Gastrocnemius medialis (tissue), 4 donors: ENCODE measurements around the gene IL1F10. TPM values are rescaled to one million over a fixed set of nuclear protein-coding genes. Genes with fewer than 3 reads are reported as not detected.

Experiments
- ATAC-seq, 2 donors: fragments of 150-250 bp; one replicate each; pipeline ENCODE4 v1.9.1; 2016
- DNase-seq, 2 donors: peaks; one replicate each; pipeline ENCODE4 v3.0.0-alpha.2; 2019
- H3K27ac ChIP-seq, 4 donors: fragments of 200-600 bp; sonication (generic); 1 replicate in 1 of 4; 2 replicates in 3 of 4; pipeline ENCODE4 v1.5.1; 2016 to 2018; ENCODE audit warnings: mild to moderate bottlenecking in 2 of 4, moderate library complexity in 1 of 4
- H3K27me3 ChIP-seq, 3 donors: fragments of 200-600 bp; sonication (generic) in 2 of 3; 1 replicate in 1 of 3; 2 replicates in 2 of 3; pipeline versions ENCODE4 v1.5.1 to v1.6.0; 2016 to 2019; ENCODE audit warnings: mild to moderate bottlenecking in 1 of 3, moderate library complexity in 1 of 3
- H3K36me3 ChIP-seq, 2 donors: fragments of 200-600 bp; sonication (generic) in 1 of 2; one replicate each; pipeline ENCODE4 v1.5.1; 2017 to 2018
- H3K4me1 ChIP-seq, 2 donors: fragments of 200-600 bp; sonication (generic) in 1 of 2; one replicate each; pipeline ENCODE4 v1.5.1; 2016 to 2017; ENCODE audit warnings: mild to moderate bottlenecking in 2 of 2
- H3K4me3 ChIP-seq, 4 donors: fragments of 200-600 bp; sonication (generic) in 3 of 4; 1 replicate in 1 of 4; 2 replicates in 3 of 4; pipeline ENCODE4 v1.5.1; 2016 to 2019; ENCODE audit warnings: mild to moderate bottlenecking in 2 of 4
- H3K9me3 ChIP-seq, 3 donors: fragments of 200-600 bp; sonication (generic) in 2 of 3; 1 replicate in 1 of 3; 2 replicates in 2 of 3; pipeline ENCODE4 v1.5.1; 2016 to 2019
- POLR2A ChIP-seq, 2 donors: fragments of 450-650 bp; IDR thresholded peaks; one replicate each; pipeline ENCODE4 v1.6.1; 2017; ENCODE audit warnings: antibody characterized with exemption in 2 of 2, mild to moderate bottlenecking in 2 of 2, moderate library complexity in 2 of 2
- in situ Hi-C, 4 donors: fragments of 200-750 bp; cut with MboI; loops; one replicate each; pipeline versions ENCODE4 v1.15.0 to v1.8.0; 2017; ENCODE audit warnings: low sequenced_read_pairs in 4 of 4
- intact Hi-C: fragments of 100-400 bp; cut with DNase I; formaldehyde crosslinking; loops from one replicate; pipeline ENCODE4 v1.15.1; 2023; ENCODE audit warnings: low total_unique reads
- total RNA-seq, 4 donors: library from RNA; depleted of rRNA; stranded (reverse); fragments of >200 nt; gene quantifications; one replicate each; pipeline versions ENCODE4 v1.1.0 to v1.2.3, GENCODE V29; 2016
- TF ChIP-seq, protein P1 (sequence below), 5 experiments: fragments of 450-650 bp in 3 of 5; fragments of 200-600 bp in 2 of 5; sonication (generic) in 2 of 5; IDR thresholded peaks in 4 of 5; conservative IDR thresholded peaks in 1 of 5; 1 replicate in 4 of 5; 2 replicates in 1 of 5; pipeline ENCODE4 v1.5.1; 2016 to 2019; ENCODE audit warnings: antibody characterized with exemption in 5 of 5, mild to moderate bottlenecking in 3 of 5, moderate library complexity in 3 of 5

Gene IL1F10
- total RNA-seq, 4 donors from 2014 or later: not detected

DNA sequence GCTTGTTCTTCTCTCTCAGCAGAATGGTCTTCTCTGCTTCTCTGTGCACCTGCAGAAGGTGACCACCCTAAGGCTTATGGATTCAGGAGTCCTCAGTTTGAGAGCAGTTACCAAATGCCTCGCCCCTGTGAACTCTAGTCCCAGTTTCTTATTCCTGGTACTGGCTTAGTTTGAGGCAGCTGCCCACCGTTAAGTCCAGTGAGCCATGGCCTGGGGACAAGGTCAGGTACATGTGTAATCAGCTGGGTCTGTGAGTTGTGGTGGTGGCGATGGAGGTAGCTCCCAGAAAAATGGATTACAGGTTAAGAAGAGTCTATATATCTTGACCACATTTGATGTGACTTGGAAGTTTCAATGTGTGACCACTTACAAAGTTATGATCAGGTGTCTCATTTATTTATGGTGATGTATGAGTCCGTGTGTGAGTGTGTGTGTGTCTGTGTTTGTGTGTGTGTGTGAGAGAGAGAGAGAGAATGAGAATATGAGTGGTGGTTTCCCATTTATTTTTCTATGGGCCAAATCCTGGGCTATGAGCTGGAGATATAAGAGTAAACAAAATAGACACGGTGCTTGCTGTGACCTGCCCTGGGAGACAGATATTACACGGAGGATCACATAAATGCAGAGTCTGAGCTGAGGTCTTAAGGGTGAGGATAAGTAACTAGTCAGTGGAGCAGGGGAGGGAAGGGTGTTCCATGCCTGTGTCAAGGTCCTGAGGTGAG lies 46.6 kb downstream of the IL1F10 start:
- in situ Hi-C loops: no loop called here
- Histone ChIP-seq H3K36me3 (no peaks in the 10 kb centered on the region), H3K4me1 (no peaks in the 10 kb centered on the region), H3K4me3 (no peak overlapping the region), H3K9me3 (no peaks in the 10 kb centered on the region), H3K27me3 (no peaks in the 10 kb centered on the region), H3K27ac (no peak overlapping the region)
- no peak for TF ChIP-seq POLR2A (IDR thresholded peaks at IDR 0.05)
- DNase-seq: no peak
- ATAC-seq: no peak
- intact Hi-C loops: no loop called here

DNA sequence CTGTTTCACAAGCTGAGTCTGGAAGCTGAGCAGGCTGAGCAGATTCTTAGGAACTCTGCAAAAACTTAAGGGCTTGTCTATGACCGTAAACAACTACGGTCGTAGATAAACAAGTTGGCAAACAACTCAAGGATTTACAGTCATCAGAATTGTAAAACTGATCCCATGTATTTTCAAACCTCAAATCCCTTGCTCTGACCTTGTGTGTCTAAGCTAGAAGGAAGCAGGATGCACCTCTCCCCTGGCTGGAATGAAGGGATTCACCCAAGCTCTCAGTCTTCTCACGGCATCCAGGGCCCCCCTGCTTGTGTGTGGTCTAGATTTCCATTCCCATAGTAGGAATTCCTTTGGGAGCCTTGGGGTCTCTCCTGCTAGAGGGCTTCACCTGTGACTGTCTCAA lies 47.2 kb downstream of the IL1F10 start:
- Histone ChIP-seq H3K27me3 (no peaks in the 10 kb centered on the region), H3K36me3 (no peaks in the 10 kb centered on the region), H3K9me3 (no peaks in the 10 kb centered on the region), H3K4me3 (no peak overlapping the region), H3K4me1 (no peaks in the 10 kb centered on the region), H3K27ac (no peak overlapping the region)
- in situ Hi-C loops: no loop called here
- intact Hi-C loops: no loop called here
- TF ChIP-seq POLR2A (IDR thresholded peaks at IDR 0.05): no peak
- TF ChIP-seq, protein P1, sequence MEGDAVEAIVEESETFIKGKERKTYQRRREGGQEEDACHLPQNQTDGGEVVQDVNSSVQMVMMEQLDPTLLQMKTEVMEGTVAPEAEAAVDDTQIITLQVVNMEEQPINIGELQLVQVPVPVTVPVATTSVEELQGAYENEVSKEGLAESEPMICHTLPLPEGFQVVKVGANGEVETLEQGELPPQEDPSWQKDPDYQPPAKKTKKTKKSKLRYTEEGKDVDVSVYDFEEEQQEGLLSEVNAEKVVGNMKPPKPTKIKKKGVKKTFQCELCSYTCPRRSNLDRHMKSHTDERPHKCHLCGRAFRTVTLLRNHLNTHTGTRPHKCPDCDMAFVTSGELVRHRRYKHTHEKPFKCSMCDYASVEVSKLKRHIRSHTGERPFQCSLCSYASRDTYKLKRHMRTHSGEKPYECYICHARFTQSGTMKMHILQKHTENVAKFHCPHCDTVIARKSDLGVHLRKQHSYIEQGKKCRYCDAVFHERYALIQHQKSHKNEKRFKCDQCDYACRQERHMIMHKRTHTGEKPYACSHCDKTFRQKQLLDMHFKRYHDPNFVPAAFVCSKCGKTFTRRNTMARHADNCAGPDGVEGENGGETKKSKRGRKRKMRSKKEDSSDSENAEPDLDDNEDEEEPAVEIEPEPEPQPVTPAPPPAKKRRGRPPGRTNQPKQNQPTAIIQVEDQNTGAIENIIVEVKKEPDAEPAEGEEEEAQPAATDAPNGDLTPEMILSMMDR (IDR thresholded peaks at IDR 0.05 in 4 of 5, conservative IDR thresholded peaks at IDR 0.05 in 1 of 5): no peak
- ATAC-seq (no peak), DNase-seq (no peak)

DNA sequence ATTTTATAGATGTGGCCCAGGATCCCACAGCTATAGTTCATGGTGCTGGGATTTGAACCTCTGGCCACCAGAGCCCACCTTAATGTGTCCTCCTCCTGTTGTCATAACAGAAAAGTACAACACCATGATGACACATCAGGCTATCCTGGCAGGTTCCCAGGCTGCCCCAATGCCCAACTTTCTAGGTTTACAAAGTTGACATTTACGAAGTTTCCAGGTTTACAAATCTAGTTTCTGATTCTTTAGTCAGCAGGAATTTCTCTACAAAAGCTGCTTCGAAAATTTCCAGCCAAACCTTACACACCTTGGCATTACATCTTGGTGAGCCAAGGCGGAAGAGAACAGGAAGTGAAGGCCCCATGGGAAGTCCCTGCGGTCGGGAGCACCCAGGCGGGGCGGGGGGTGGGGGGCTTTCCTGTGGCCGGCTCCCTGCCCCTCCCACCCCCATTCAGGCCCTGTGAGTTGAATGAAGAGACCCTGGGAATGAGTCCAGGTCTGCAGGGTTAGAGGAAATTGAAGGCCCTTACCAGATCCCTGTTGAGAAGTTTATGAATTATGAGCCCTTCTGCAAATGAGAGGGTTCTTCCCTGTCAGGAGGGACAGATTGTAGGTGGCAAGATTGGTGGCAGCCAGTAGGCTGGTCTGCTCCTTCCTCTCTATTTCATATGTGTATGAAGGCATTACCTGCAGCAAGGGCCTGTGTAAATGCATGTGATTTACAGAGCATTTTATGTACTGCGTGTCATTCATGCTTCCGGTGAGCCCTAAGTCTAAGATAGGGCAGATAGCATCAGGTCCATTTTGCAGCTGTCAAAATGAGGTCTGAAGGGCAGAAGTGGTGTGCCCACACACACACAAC lies 48.6 kb downstream of the IL1F10 start:
- in situ Hi-C loops (no loop called here), intact Hi-C loops (no loop called here)
- ATAC-seq: no peak
- DNase-seq: no peak
- H3K27ac ChIP-seq: no peak overlapping the region
- H3K4me3 ChIP-seq: no peak overlapping the region
- no peaks in the 10 kb centered on the region for H3K36me3 ChIP-seq
- no peaks in the 10 kb centered on the region for H3K4me1 ChIP-seq
- H3K9me3 ChIP-seq: no peaks in the 10 kb centered on the region
- TF ChIP-seq, protein P1 (IDR thresholded peaks at IDR 0.05 in 4 of 5, conservative IDR thresholded peaks at IDR 0.05 in 1 of 5): no peak
- no peaks in the 10 kb centered on the region for H3K27me3 ChIP-seq

DNA sequence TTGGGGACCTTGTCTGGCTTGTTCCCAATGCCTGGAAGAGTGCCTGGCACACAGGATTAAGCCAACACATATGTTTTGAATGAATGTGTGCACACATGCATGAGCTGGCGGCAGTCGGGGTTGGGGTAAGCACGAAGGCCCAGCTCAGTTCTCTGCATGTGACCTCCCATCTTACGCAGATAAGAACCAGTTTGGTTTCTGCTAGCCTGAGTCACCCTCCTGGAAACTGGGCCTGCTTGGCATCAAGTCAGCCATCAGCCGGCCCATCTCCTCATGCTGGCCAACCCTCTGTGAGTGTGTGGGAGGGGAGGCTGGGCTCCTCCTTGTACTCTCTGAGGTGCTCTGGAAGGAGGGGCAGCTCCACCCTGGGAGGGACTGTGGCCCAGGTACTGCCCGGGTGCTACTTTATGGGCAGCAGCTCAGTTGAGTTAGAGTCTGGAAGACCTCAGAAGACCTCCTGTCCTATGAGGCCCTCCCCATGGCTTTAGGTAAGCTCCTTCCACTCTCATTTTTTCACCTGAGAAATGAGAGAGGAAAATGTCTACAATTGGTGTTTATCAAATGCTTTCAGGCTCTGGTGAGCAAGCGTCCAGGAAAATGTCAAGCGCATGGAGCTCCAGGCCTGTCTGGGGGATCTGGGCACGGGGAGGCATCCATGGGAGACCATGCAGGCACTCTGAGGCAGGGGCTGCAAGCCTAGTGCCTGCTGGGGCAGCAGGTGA lies 49.9 kb downstream of the IL1F10 start:
- no peaks in the 10 kb centered on the region for H3K4me1 ChIP-seq
- no peak overlapping the region for H3K4me3 ChIP-seq
- in situ Hi-C loops: no loop called here
- DNase-seq (no peak), ATAC-seq (no peak)
- H3K9me3 ChIP-seq: no peaks in the 10 kb centered on the region
- TF ChIP-seq, protein P1 (IDR thresholded peaks at IDR 0.05 in 4 of 5, conservative IDR thresholded peaks at IDR 0.05 in 1 of 5): no peak
- TF ChIP-seq POLR2A (IDR thresholded peaks at IDR 0.05): no peak
- no peak overlapping the region for H3K27ac ChIP-seq
- no peaks in the 10 kb centered on the region for H3K36me3 ChIP-seq
- intact Hi-C loops: no loop called here
- H3K27me3 ChIP-seq: no peaks in the 10 kb centered on the region

DNA sequence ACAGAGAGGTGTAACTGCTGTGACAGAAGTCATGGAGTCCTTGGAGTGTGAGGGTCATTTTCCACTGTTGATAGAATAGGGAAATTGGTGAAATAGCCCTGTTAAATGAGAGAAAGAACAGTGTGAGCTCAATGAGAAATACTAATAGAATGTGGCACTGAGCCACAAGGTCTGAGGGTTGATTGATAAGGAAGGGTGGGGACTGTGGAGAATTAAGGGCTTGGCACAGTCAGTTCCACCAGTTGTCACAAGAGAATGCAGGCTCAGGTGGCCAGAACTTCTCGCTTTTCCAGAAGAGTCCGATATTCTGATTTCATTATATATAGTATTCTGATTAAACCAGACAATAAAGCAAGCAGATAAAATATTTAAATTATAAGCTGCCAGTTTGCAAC lies 50.5 kb downstream of the IL1F10 start:
- in situ Hi-C loops (no loop called here), intact Hi-C loops (no loop called here)
- no peak for TF ChIP-seq POLR2A (IDR thresholded peaks at IDR 0.05)
- TF ChIP-seq, protein P1 (IDR thresholded peaks at IDR 0.05 in 4 of 5, conservative IDR thresholded peaks at IDR 0.05 in 1 of 5): no peak
- no peak for DNase-seq
- Histone ChIP-seq H3K27me3 (no peaks in the 10 kb centered on the region), H3K9me3 (no peaks in the 10 kb centered on the region), H3K27ac (no peak overlapping the region), H3K36me3 (no peaks in the 10 kb centered on the region), H3K4me1 (no peaks in the 10 kb centered on the region), H3K4me3 (no peak overlapping the region)
- no peak for ATAC-seq
